Left hindlimb (tissue), 1 donor: ENCODE data around the gene SIM2.
"Not testable (repeated sequence)": the region's sequence is repeated elsewhere in the genome, so short reads cannot be mapped to it uniquely, and the experiment has no call there.

Experiments
- DNase-seq: peaks from one replicate; pipeline ENCODE4 v3.0.0-alpha.2; 2018

The SIM2 gene, protein sequence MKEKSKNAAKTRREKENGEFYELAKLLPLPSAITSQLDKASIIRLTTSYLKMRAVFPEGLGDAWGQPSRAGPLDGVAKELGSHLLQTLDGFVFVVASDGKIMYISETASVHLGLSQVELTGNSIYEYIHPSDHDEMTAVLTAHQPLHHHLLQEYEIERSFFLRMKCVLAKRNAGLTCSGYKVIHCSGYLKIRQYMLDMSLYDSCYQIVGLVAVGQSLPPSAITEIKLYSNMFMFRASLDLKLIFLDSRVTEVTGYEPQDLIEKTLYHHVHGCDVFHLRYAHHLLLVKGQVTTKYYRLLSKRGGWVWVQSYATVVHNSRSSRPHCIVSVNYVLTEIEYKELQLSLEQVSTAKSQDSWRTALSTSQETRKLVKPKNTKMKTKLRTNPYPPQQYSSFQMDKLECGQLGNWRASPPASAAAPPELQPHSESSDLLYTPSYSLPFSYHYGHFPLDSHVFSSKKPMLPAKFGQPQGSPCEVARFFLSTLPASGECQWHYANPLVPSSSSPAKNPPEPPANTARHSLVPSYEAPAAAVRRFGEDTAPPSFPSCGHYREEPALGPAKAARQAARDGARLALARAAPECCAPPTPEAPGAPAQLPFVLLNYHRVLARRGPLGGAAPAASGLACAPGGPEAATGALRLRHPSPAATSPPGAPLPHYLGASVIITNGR

DNA sequence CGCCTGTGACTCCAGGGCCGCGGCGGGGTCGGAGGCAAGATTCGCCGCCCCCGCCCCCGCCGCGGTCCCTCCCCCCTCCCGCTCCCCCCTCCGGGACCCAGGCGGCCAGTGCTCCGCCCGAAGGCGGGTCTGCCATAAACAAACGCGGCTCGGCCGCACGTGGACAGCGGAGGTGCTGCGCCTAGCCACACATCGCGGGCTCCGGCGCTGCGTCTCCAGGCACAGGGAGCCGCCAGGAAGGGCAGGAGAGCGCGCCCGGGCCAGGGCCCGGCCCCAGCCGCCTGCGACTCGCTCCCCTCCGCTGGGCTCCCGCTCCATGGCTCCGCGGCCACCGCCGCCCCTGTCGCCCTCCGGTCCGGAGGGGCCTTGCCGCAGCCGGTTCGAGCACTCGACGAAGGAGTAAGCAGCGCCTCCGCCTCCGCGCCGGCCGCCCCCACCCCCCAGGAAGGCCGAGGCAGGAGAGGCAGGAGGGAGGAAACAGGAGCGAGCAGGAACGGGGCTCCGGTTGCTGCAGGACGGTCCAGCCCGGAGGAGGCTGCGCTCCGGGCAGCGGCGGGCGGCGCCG is at the start of gene SIM2:
Gene SIM2, plus strand, starts transcription at position 135 of the 565 bp plus-strand sequence. CDS start 632 bp downstream, outside the sequence.
- peak; percentile 63 for DNase-seq

- peak; percentile 38 for DNase-seq
Measured at GRCh38 chr21:36654324-36654723, 44.6 kb upstream of the SIM2 start.

- no peak for DNase-seq
Measured at GRCh38 chr21:36654796-36655325, 44.1 kb upstream of the SIM2 start.

DNA sequence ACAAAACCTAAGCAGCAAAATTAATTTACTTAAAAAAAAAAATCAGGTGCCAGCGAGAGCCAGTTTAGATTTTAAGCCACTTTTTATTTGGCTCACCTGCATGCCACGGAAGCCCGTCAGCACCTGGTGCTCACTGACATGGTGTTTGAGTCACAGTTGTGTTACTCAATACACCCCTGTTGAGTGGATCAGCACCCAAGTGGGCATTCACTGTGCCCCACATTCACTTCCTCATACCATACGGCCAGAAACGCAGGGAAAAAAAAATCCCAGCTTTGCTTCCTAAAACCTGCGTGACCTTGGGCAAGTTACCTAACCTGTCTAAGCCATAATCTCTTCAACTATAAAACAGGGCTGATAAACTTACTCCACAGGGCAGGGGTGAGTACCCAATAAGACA is 42.8 kb upstream of the SIM2 start:
- DNase-seq = no peak

- DNase-seq = not testable (repeated sequence)
Measured at GRCh38 chr21:36657290-36657689, 41.6 kb upstream of the SIM2 start.

DNA sequence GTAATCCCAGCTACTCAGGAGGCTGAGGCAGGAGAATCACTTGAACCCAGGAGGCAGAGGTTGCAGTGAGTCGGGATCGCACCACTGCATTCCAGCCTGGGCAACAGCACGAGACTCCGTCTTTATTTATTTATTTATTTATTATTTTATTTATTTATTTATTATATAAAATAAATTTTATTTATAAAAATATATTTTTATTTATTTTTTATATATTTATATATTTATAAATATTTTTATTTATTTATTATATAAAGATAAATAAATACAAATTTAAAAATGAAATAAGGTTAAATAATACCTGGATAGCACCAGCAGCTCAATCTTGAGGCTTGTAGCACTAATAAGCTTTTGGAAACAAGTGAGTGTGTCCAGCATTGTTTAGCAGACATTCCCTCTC is 40.9 kb upstream of the SIM2 start:
- no peak for DNase-seq

GRCh38 chr21:36658926-36659325 is 40.0 kb upstream of the SIM2 start:
- DNase-seq = no peak

DNA sequence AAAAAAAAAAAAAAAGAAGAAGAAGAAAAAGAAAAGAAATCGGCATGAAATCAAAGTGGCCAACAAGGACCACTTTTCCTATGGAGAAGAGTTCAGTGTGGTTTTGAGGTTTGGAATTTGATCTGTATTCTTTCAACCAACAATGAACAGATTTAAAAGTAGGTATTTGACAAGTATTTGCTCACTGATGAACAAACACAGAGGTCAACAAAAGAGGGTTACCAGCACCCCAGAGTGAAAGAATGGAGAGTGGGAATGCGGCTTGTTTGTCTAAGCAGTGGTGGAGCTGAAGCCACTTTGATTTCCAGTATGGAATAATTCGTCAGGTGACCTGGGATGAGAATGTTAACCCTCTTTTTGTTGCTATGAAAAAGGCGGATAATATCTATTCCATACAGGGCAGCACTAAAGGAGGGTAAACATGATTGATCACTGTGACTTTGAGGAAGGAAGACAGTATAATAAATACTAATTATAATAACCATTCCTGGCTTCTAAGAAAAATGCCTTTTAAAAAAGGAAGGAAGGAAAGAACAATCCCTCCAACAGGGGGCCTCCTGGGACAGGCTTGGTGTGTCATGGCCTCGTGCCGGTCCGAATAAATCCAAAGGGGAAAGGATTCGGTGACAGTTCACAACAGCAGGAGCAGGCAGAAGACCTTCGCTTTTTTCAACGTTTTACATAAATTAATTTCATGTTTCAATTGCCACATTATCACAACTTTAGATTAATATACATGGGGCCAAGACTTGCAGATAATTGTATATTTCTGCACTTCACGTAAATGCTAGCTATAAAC is 37.2 kb upstream of the SIM2 start:
- DNase-seq = no peak

DNA sequence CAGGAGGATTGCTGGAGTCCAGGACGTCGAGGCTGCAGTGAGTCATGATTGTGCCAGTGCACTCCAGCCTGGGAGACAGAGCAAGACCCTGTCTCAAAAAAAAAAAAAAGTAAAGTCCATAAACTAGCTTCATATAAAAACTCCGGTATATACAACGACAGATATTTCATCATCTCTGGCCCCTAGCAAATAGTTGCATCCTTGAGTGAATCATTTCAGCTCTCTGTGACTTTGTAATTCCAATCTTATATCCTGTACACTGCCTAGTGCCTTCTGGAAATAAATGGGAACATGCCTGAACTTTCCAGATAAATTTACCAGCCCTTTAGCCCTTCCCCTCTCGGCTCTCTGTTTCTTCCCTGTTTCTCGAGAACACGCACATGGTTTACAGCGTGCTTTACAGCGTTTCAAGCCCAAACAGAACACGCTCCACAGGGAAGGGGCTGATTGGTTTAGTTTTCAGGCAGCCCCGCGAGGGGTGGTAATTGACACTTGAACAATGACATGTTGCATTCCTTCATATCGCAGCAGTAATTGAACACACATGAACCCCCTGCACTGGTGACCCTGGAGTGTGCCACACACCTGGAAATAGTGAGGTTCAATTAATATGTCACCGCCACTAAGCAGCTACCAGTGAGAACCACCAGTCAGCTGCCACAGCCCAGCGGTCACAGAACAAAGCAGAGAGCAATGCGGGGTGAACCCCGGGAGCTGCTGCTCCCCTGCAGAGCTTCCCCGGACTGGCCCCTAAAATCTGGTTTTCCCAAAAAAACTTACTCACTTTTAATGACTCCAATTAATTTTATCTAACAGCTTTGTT is 35.7 kb upstream of the SIM2 start:
- DNase-seq = no peak

DNA sequence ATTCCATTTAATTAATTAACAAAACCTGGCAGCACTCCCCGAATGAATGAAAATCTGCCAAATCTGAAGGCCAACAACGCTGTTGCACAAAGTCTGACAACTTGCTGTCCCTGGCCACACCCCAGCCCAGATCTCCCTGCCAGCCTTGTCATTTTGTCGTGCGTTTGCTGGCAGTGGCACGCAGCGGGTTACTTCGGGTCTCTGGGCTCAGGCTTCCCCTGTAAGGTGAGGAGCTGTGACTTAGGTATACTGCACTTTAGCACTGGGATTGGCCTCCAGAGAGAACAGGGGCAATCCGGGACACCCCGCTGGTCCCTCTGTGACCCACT is 34.3 kb upstream of the SIM2 start:
- no peak for DNase-seq

- no peak for DNase-seq
Measured at GRCh38 chr21:36665806-36666205, 33.1 kb upstream of the SIM2 start.

GRCh38 chr21:36668713-36669112 is 30.2 kb upstream of the SIM2 start:
- no peak for DNase-seq

- no peak for DNase-seq
Measured at GRCh38 chr21:36671836-36672235, 27.1 kb upstream of the SIM2 start.

- DNase-seq = not testable (repeated sequence)
Measured at GRCh38 chr21:36672296-36672695, 26.6 kb upstream of the SIM2 start.

DNA sequence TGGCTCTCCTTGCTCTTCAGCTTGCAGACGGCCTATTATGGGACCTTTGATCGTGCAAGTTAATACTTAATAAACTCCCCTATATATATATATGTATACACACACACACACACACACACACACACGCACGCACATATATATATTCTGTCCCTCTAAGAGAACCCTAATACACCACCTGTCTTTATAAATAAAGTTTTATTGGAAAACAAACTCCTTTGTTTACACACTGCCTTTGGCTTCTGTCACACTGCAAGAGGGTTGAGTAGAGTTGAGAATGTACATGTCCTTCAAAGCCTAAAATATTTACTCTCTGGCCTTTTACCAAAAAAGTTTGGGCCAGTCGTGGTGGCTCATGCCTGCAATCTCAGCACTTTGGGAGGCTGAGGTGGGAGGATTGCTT is 26.2 kb upstream of the SIM2 start:
- DNase-seq = no peak

DNA sequence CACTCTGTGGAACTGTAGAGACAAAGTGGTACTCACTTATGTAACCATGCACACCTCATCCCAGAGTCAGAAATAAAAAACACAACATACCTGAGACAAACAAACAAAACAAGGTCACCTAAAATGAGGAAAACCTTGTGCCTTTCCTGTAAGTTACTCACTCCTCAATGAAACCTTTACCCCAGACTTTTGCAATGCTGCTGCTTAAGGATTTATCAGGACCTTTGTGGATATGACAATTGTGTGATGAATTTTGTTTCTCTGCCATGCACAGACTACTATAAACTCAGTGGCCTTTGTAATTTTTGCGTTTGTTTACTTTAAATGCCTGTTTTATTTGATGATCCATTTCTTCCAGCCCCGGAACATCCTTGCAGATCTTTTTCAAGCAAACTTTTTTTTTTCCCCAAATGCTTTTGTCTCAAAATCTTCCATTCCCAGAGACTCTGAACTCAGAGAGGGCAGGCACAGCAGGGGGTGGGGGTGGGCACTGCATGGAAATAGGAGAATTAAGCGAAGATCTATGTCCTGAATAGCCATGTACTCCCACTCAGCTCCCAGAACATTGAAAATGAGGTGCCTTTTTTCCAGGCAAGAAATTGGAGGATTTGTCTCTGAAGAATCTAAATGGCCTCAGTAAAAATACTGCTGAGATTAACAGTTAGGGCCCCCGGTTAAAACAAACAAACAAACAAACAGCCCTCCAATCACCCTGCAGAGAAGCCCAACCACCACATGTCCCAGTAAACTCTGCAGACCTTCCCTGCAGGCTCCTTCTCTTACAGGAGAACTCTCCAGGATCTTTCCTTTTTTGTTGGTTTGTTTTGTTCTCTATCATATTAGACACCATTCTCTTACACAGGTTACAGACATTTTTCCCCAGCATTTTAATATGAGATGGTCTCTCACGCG is 22.6 kb upstream of the SIM2 start:
- DNase-seq = no peak

DNA sequence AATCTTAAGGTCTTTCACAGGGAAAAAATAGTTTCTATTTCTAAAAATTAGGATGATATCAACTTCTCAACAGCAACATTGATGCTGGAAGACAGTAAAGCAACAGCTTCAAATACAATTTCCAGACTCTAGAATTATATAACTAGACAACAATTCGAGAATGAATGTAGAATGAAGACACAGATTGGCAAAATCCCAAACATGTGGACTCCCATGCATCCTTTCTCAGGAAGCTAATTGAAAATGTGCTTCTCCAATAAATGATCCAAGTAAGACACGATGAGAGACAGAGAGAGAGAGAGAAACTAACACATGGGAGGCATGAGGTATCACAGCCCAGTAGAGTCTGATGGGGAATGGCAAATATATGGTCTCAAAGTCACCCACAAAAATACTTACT is 21.5 kb upstream of the SIM2 start:
- no peak for DNase-seq

DNA sequence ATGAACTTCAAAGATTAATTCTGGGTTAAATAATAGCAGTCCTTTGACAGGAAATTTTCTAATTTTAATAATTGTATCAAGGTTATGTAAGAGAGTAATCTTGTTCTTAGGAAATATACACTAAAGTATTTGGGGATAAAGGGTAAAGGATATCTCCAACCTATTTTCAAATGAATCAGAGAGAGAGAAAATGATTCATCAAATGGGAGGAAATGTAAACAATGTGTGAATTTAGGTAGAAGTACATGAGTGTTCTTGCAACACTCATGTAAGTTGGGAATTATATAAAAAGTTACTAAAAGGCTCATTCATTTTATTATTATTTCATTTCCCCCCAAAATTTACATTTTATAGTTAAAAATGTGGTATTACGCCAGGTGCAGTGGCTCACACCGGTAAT is 20.4 kb upstream of the SIM2 start:
- DNase-seq = no peak

DNA sequence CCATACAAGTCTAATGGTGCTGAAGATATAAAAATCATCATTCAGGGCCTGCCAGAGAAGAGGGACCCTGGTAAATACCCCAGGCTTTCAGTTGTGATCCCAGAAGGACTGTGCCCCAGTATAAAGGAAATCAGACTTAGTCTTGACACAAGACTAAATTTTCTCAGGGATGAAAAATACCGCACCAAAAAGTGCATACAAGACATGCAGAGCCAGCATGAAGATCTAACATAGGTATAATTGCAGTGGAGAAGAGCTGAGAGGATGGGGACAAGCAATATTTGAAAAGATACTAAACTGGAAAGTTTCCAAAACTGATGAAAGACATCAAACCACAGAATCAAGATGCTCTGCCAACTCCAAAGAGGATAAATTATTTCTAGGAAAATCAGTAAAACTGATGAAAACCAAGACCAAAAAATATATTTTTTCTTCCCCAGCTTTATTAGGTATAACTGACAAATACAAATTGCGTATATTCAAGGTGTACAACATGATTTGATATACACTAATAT is 17.7 kb upstream of the SIM2 start:
- no peak for DNase-seq

DNA sequence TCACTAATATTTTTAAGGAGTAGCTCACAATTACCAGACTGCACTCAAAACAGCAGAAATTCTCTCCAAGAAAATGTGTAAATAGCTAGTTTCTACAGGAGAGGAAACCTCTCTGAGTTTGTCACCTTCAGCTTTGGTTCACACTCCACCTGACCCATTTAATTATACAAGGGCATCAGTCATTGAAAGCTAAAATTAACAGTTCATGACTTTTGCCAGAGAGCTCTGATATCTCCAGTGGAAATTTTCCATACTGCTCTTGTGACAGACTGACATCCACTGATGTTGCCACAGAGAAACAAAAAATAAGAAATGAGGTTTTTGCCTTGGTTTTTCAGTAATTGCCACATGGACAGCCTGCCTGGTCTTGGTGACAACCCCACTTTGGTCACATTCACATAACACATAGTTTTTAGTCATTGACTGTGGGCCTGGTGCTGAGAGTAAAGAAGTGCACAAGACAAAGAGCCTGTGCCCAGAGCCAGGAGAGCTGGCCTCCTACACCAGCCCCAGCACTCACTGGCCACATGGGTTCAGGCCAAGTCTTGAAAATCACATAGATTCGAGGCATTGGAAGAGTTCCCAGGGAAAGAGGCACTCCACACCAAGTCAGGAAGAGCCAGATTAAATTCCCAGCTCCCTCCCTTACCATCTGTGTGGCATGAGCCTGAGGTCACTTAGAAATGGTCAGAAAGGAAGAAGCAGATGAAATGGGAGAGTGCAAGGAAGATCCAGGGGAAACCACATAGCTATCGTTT is 13.8 kb upstream of the SIM2 start:
- DNase-seq = no peak
